Measurements from ENCODE around the gene PROM2.

- TF ChIP-seq ZNF274 (IDR thresholded peaks at IDR 0.05; ENCODE audit: low read depth, low read length) (no peak), YY1 (IDR thresholded peaks at IDR 0.05; ENCODE audit: insufficient read depth, insufficient read length) (no peak)
These were observed 51.6 kb downstream of the PROM2 start for GRCh38 chr2:95325590-95326432.

Measured in NT2/D1 (cell line).